Transverse colon (tissue), 4 donors: Measurements from ENCODE around the gene OR5A1.

Experiments used
- EP300 ChIP-seq: sonication (generic); formaldehyde crosslinking; IDR thresholded peaks from one replicate; pipeline ENCODE4 v1.6.1; 2017; ENCODE audit warnings: antibody characterized with exemption, low read depth
- POLR2A ChIP-seq: fragments of 450-650 bp; IDR thresholded peaks from one replicate; pipeline ENCODE4 v1.6.1; 2016; ENCODE audit warnings: antibody characterized with exemption, mild to moderate bottlenecking, moderate library complexity
- POLR2AphosphoS5 ChIP-seq, 3 donors: sonication (generic); formaldehyde crosslinking; IDR thresholded peaks; one replicate each; pipeline ENCODE4 v1.6.1; 2016; ENCODE audit warnings: antibody characterized with exemption in 3 of 3
- TF ChIP-seq, protein P1 (sequence below), 5 experiments: fragments of 200-600 bp in 3 of 5; fragments of 450-650 bp in 2 of 5; sonication (generic) in 3 of 5; IDR thresholded peaks; 1 replicate in 2 of 5; 2 replicates in 3 of 5; pipeline ENCODE4 v1.5.1; 2016 to 2017; ENCODE audit warnings: antibody characterized with exemption in 5 of 5, inconsistent platforms in 3 of 5, mild to moderate bottlenecking in 2 of 5, moderate library complexity in 1 of 5

DNA sequence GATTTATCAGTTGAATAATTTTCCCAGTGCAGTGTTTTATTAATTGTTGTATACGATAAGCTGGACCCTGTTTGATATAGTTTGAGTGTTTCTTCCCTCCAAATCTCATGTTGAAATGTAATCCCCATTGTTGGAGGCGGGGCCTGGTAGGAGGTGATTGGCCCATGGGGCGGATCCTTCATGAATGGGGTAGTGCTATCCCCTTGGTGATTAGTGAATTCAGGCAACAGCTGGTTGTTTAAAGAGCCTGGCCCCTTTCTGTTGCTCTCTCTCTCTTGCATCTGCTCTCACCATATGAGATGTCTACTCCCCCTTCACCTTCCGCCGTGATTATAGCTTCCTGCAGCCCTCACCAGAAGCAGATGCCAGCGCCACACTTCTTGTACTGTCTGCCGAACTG, 1.5 kb downstream of the OR5A1 start:
- TF ChIP-seq, protein P1, sequence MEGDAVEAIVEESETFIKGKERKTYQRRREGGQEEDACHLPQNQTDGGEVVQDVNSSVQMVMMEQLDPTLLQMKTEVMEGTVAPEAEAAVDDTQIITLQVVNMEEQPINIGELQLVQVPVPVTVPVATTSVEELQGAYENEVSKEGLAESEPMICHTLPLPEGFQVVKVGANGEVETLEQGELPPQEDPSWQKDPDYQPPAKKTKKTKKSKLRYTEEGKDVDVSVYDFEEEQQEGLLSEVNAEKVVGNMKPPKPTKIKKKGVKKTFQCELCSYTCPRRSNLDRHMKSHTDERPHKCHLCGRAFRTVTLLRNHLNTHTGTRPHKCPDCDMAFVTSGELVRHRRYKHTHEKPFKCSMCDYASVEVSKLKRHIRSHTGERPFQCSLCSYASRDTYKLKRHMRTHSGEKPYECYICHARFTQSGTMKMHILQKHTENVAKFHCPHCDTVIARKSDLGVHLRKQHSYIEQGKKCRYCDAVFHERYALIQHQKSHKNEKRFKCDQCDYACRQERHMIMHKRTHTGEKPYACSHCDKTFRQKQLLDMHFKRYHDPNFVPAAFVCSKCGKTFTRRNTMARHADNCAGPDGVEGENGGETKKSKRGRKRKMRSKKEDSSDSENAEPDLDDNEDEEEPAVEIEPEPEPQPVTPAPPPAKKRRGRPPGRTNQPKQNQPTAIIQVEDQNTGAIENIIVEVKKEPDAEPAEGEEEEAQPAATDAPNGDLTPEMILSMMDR (IDR thresholded peaks at IDR 0.05) = no peak
- TF ChIP-seq POLR2AphosphoS5 (IDR thresholded peaks at IDR 0.05) (no peak), POLR2A (no peak), EP300 (no peak)
